ENCODE measurements around the gene TRAK1. TPM values are rescaled to one million over a fixed set of nuclear protein-coding genes. Genes with fewer than 3 reads are reported as not detected.

TRAK1 gene
- total RNA-seq, 1 experiment from 2014 or later = 7.1 TPM

- DNase-seq = no peak
- Histone ChIP-seq H3K27me3 (no peaks in the 10 kb centered on the region), H3K4me3 (no peak overlapping the region), H3K9me3 (no peaks in the 10 kb centered on the region), H3K36me3 (no peaks in the 10 kb centered on the region)
Observed at GRCh38 chr3:42216931-42217333, 125.8 kb downstream of the TRAK1 start.

DNA sequence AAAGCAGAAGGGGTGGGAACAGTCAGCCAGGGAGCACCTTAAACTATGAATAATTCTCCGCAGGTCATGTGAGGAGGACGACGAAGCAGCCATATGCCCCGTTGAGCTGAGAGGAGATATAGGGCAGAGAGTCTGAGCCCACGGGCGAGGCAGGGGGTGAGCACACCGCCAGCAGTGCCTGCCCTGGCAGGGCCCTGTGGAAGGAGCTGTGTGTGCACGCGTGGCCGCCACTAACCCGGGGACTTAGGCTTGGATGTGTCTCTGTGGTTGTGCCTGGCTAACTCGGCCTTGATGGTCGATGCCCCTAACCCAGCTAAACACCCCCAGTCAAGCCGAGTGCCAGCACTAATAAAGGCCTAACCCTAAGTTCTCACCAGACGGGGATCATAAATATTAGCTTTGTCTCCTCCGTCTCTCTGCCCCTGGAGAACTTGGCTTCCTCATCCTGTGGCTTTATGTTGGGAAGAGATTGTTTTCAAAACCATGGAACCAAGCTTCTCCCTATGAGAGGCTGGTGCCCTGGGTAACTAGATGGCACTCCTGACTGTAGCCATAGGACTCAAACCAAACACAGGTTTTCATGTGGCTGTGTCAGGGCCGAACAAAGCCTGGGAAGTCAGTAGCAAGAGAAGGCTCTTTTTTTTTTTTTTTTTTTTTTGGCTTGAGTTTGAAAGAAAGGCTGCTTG is 129.4 kb downstream of the TRAK1 start:
- Histone ChIP-seq H3K36me3 (no peaks in the 10 kb centered on the region; the same call in 1 of the 2 replicates), H3K4me3 (no peak overlapping the region), H3K9me3 (no peaks in the 10 kb centered on the region), H3K27me3 (no peaks in the 10 kb centered on the region)
- no peak for DNase-seq

GRCh38 chr3:42222942-42223693 is 132.0 kb downstream of the TRAK1 start:
- no peaks in the 10 kb centered on the region for H3K9me3 ChIP-seq
- H3K27me3 ChIP-seq = no peaks in the 10 kb centered on the region

GRCh38 chr3:42224178-42224577 is 133.0 kb downstream of the TRAK1 start:
- Histone ChIP-seq H3K9me3 (no peaks in the 10 kb centered on the region), H3K36me3 (no peaks in the 10 kb centered on the region; the same call in 1 of the 2 replicates), H3K27me3 (no peaks in the 10 kb centered on the region), H3K4me3 (no peak overlapping the region)
- DNase-seq = no peak

More at GRCh38 chr3:42222942-42223693, 132.0 kb downstream of the TRAK1 start:
- Histone ChIP-seq H3K4me3 (no peak overlapping the region), H3K36me3 (no peaks in the 10 kb centered on the region; the same call in 1 of the 2 replicates)
- no peak for DNase-seq

- Histone ChIP-seq H3K4me3 (no peak overlapping the region), H3K36me3 (no peaks in the 10 kb centered on the region; the same call in 1 of the 2 replicates), H3K27me3 (no peaks in the 10 kb centered on the region), H3K9me3 (no peaks in the 10 kb centered on the region)
- DNase-seq = no peak
Observed at GRCh38 chr3:42224658-42225421, 133.7 kb downstream of the TRAK1 start.

DNA sequence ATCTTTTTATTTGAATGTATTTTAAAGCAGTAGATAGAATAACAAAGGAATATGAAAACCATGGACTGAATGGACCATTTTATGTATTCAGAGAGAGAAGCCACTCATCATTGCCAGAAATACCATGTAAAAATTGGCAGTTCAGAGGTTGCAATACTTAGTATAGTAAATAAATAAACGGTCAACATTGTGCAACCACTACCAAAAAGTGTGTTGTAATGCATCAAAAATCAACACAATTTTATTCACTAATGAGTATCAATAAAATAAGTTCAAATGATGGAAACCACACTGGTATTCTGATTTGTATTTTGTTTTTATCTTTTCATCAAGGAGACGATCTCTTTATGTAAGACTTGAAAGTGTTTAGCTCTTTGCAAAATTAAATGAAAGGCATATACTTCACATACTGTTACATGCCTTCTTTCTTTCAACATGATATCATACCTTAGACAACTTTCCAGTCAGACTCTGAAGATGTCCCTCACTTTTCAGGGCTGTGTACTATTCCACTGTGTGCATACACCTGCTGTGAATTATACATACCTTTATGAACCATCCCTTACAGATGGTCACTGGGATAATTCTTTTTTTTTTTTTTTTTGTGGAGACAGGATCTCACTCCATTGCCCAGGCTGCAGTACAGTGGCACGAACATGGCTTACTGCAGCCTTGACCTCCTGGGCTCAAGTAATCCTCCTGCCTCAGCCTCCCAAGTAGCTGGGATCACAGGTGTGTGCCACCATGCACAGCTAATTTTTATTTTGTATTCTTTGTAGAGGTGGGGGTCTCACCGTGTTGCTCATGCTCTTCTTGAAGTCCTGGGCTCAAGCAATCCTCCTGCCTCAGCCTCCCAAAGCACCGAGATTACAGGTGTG is 134.6 kb downstream of the TRAK1 start:
- no peak overlapping the region for H3K4me3 ChIP-seq
- DNase-seq = no peak
- no peaks in the 10 kb centered on the region for H3K27me3 ChIP-seq

DNA sequence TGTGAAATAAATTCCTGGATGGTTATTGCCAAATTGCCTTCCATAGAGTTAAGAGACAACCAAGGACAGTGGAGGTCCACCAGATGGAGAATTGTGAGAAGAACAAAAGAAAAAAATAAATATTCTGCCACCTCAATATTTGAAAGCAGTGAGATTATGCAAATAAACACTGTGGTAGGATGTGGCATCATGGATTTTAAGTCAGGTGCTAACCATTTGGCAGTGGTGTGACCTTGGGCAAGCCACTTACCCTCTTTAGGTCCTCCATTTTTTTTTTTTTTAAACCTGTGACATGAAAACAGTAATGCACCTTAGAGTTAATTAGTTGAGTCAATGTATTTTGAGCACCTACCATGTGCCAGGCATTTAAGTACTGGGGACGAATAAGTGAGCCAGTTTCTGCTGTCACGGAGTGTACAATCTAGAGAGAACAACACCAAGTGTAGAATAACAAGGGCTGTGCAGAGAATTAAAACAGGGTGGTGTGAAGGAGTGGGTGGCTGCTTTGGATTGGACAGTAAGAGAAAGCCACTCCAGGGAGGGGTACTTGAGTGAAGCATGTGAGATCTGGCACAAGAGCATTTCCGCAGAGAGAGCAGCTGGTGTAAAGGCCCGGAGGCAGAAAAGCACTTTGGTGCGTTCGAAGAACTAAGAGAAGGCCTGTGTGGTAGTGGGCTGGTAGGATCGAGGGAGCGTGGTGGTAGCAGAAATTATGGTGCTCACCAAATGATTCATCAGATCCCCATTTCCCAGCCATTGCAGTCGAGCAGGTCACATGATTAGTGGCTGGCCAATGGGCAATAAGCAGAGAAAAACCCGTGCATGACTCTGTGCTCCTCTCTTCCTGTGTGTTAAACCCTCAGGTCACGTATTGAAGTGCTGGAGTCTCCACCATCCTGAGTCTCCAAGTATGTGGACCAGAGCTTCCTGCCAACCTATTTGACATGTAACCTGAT is 135.6 kb downstream of the TRAK1 start:
- Histone ChIP-seq H3K36me3 (no peaks in the 10 kb centered on the region; the same call in 1 of the 2 replicates), H3K9me3 (no peaks in the 10 kb centered on the region), H3K27me3 (no peaks in the 10 kb centered on the region), H3K4me3 (no peak overlapping the region)
- DNase-seq = no peak

More for the DNA sequence above, 134.6 kb downstream of the TRAK1 start:
- Histone ChIP-seq H3K36me3 (no peaks in the 10 kb centered on the region; the same call in 1 of the 2 replicates), H3K9me3 (no peaks in the 10 kb centered on the region)

DNA sequence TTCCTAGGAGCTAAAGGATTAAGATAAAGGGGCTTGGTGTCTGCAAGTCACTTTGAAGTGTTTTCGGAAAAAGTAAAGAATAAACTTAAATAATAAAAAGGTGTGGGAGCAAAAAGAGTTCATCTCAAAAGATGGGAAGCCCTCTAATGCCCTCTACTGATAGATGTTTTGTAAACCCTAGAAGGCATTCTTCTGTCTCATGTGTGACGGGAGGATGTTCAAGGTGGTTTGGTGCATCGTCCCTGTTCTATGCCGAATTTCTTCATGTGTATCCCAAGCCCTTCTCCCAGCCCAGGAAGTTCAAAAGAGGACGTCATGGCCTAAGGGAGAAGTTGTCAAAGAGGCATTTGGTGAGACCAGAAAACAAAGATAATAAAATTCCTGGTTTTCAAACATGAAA is 137.6 kb downstream of the TRAK1 start:
- no peaks in the 10 kb centered on the region for H3K9me3 ChIP-seq
- no peaks in the 10 kb centered on the region for H3K27me3 ChIP-seq
- DNase-seq = no peak
- H3K4me3 ChIP-seq = no peak overlapping the region
- no peaks in the 10 kb centered on the region; the same call in 1 of the 2 replicates for H3K36me3 ChIP-seq

- no peak for DNase-seq
- H3K36me3 ChIP-seq = no peaks in the 10 kb centered on the region; the same call in 1 of the 2 replicates
- H3K9me3 ChIP-seq = no peaks in the 10 kb centered on the region
- H3K4me3 ChIP-seq = no peak overlapping the region
- H3K27me3 ChIP-seq = no peaks in the 10 kb centered on the region
Observed at GRCh38 chr3:42229266-42229941, 138.2 kb downstream of the TRAK1 start.

GRCh38 chr3:42229942-42230688 is 139.0 kb downstream of the TRAK1 start:
- H3K27me3 ChIP-seq = no peaks in the 10 kb centered on the region
- H3K9me3 ChIP-seq = no peaks in the 10 kb centered on the region
- no peaks in the 10 kb centered on the region; the same call in 1 of the 2 replicates for H3K36me3 ChIP-seq
- H3K4me3 ChIP-seq = no peak overlapping the region
- no peak for DNase-seq

DNA sequence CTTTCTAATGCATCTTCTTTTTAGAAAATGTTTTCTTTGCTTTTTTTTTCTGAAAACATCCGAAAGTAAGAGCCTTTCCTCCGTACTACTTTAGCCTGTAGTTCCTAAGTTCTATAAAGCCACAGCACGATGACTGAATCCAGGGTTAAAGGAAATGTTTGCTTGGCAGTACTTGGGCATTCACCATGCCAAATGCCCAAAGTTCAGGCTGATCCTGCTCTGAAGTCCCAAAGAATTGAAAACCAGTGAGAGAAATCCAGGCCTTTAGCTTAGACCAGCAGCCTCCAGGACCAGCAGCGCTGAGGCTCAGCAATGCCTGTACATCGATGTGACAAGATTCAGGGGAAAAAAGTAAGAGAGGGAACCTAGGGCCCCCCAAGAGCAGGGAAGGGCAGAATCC is 139.7 kb downstream of the TRAK1 start:
- Histone ChIP-seq H3K36me3 (no peaks in the 10 kb centered on the region), H3K27me3 (no peaks in the 10 kb centered on the region), H3K4me3 (no peak overlapping the region), H3K9me3 (no peaks in the 10 kb centered on the region)
- no peak for DNase-seq

- Histone ChIP-seq H3K36me3 (no peaks in the 10 kb centered on the region), H3K4me3 (no peak overlapping the region), H3K27me3 (no peaks in the 10 kb centered on the region), H3K9me3 (no peaks in the 10 kb centered on the region; the same call in 1 of the 2 replicates)
- DNase-seq = no peak
Observed at GRCh38 chr3:42235532-42235931, 144.4 kb downstream of the TRAK1 start.

GRCh38 chr3:42236611-42237010 is 145.5 kb downstream of the TRAK1 start:
- H3K27me3 ChIP-seq = no peaks in the 10 kb centered on the region
- H3K4me3 ChIP-seq = no peak overlapping the region
- no peaks in the 10 kb centered on the region; the same call in 1 of the 2 replicates for H3K9me3 ChIP-seq
- no peak for DNase-seq
- no peaks in the 10 kb centered on the region for H3K36me3 ChIP-seq

- H3K27me3 ChIP-seq = no peaks in the 10 kb centered on the region
- H3K4me3 ChIP-seq = no peak overlapping the region
- no peaks in the 10 kb centered on the region for H3K36me3 ChIP-seq
- no peak for DNase-seq
- no peaks in the 10 kb centered on the region for H3K9me3 ChIP-seq
Observed at GRCh38 chr3:42246091-42246490, 154.9 kb downstream of the TRAK1 start.
